Loucy (cell line): ENCODE data around the gene P2RX4.

ENCODE experiments used
- H2AFZ ChIP-seq: fragments of 200-600 bp; sonication (generic); 2 replicates; pipeline ENCODE4 v1.6.0; 2016; ENCODE audit warnings: antibody characterized with exemption, mild to moderate bottlenecking, low read length, moderate library complexity
- H3F3A ChIP-seq: fragments of 200-600 bp; 2 replicates; pipeline ENCODE4 v1.6.0; 2016; ENCODE audit warnings: antibody characterized with exemption, low read depth, mild to moderate bottlenecking
- H3K27me3 ChIP-seq: fragments of 200-600 bp; sonication (generic); 2 replicates; pipeline ENCODE4 v1.6.1; 2014; ENCODE audit warnings: low read length, mild to moderate bottlenecking; ENCODE audit not compliant: insufficient read depth, poor library complexity, severe bottlenecking
- H3K36me3 ChIP-seq: fragments of 200-600 bp; sonication (generic); 2 replicates; pipeline ENCODE4 v1.6.1; 2016; ENCODE audit warnings: low read length; ENCODE audit not compliant: insufficient read depth
- H3K4me1 ChIP-seq: fragments of 200-600 bp; sonication (generic); 2 replicates; pipeline ENCODE4 v1.5.1; 2014; ENCODE audit warnings: low read length, mild to moderate bottlenecking; ENCODE audit not compliant: insufficient read depth, poor library complexity, severe bottlenecking
- H3K4me2 ChIP-seq: fragments of 200-600 bp; sonication (generic); 2 replicates; pipeline ENCODE4 v1.6.0; 2014; ENCODE audit warnings: antibody characterized with exemption, low read length, low read depth, mild to moderate bottlenecking; ENCODE audit not compliant: poor library complexity, severe bottlenecking
- H3K4me3 ChIP-seq: fragments of 200-600 bp; sonication (generic); 2 replicates; pipeline ENCODE4 v1.5.1; 2014; ENCODE audit warnings: low read length, mild to moderate bottlenecking, mixed read lengths; ENCODE audit not compliant: poor library complexity, severe bottlenecking
- H3K79me2 ChIP-seq: fragments of 200-600 bp; sonication (generic); 2 replicates; pipeline ENCODE4 v1.6.1; 2014; ENCODE audit warnings: low read length; ENCODE audit not compliant: insufficient read depth
- H3K9ac ChIP-seq: fragments of 200-600 bp; sonication (generic); 2 replicates; pipeline ENCODE4 v1.6.0; 2014; ENCODE audit warnings: mild to moderate bottlenecking, low read depth, low read length, moderate library complexity; ENCODE audit not compliant: poor library complexity, severe bottlenecking
- H3K9me2 ChIP-seq: fragments of 200-600 bp; sonication (generic); replicated peaks from 2 replicates; pipeline ENCODE4 v1.6.1; 2016; ENCODE audit warnings: low read depth, low read length, mixed read lengths
- H3K9me3 ChIP-seq: fragments of 200-600 bp; sonication (generic); 2 replicates; pipeline ENCODE4 v1.6.1; 2014; ENCODE audit warnings: mild to moderate bottlenecking, antibody characterized with exemption, low read length, low read depth; ENCODE audit not compliant: insufficient read depth
- H4K20me1 ChIP-seq: fragments of 200-600 bp; sonication (generic); 2 replicates; pipeline ENCODE4 v1.6.0; 2014; ENCODE audit warnings: antibody characterized with exemption, low read length, mild to moderate bottlenecking; ENCODE audit not compliant: insufficient read depth, poor library complexity, severe bottlenecking
- EZH2phosphoT487 ChIP-seq: fragments of 200-600 bp; IDR thresholded peaks from 2 replicates; pipeline ENCODE4 v1.6.1; 2018; ENCODE audit warnings: antibody characterized with exemption, mild to moderate bottlenecking, moderate library complexity, borderline replicate concordance
- TF ChIP-seq, protein P1 (sequence below): fragments of 200-600 bp; sonication (generic); conservative IDR thresholded peaks from 2 replicates; pipeline ENCODE4 v1.5.1; 2014; ENCODE audit warnings: mild to moderate bottlenecking, antibody characterized with exemption, low read length

Gene P2RX4

DNA sequence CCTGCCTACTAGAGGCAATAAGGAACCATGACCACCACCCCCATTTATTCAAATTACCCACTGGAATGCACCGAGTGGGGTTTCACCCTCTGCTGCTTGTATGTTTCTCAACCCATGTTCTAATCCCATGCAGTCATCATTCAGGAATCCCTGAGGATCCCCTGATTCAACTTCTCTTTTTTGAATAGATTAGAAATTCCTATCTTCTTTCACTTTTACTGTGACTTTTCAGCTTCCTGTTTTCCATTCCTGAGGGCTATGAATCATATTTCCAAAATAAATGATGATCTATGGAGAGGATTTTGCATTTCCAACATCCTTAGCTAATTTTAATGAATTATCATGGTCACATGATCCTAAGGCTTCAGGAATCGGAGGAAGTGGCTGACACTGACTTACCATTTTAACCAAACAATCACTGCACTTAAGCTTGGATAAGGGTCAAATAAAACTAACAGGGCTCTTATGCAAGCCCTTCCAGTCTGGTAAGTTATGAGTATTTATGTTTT, 19.4 kb upstream of the P2RX4 start:
- no peaks in the 10 kb centered on the region for H3K36me3 ChIP-seq
- no peaks in the 10 kb centered on the region for H3K9me2 ChIP-seq
- no peak overlapping the region for H3K9ac ChIP-seq
- H3K27me3 ChIP-seq = no peaks in the 10 kb centered on the region
- H3K4me1 ChIP-seq = no peaks in the 10 kb centered on the region
- no peak overlapping the region for H2AFZ ChIP-seq
- H4K20me1 ChIP-seq = no peaks in the 10 kb centered on the region
- H3F3A ChIP-seq = no peaks in the 10 kb centered on the region
- TF ChIP-seq, protein P1, sequence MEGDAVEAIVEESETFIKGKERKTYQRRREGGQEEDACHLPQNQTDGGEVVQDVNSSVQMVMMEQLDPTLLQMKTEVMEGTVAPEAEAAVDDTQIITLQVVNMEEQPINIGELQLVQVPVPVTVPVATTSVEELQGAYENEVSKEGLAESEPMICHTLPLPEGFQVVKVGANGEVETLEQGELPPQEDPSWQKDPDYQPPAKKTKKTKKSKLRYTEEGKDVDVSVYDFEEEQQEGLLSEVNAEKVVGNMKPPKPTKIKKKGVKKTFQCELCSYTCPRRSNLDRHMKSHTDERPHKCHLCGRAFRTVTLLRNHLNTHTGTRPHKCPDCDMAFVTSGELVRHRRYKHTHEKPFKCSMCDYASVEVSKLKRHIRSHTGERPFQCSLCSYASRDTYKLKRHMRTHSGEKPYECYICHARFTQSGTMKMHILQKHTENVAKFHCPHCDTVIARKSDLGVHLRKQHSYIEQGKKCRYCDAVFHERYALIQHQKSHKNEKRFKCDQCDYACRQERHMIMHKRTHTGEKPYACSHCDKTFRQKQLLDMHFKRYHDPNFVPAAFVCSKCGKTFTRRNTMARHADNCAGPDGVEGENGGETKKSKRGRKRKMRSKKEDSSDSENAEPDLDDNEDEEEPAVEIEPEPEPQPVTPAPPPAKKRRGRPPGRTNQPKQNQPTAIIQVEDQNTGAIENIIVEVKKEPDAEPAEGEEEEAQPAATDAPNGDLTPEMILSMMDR = no peak
- TF ChIP-seq EZH2phosphoT487 = no peak
- no peaks in the 10 kb centered on the region for H3K79me2 ChIP-seq
- no peak overlapping the region for H3K4me3 ChIP-seq
- no peaks in the 10 kb centered on the region for H3K9me3 ChIP-seq
- H3K4me2 ChIP-seq = no peak overlapping the region

DNA sequence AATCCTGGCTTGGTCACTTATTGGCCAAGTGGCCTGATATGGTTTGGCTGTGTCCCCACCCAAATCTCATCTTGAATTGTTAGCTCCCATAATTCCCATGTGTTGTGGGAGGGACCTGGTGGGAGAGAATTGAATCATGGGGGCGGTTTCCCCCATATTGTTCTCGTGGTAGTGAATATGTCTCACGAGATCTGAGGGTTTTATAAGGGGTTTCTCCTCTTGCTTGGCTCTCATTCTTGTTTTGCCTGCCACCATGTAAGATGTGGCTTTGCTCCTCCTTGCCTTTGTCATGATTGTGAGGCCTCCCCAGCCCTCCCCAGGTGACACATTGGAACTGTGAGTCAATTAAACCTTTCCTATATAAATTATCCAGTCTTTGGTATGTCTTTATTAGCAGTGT, 18.8 kb upstream of the P2RX4 start:
- H3F3A ChIP-seq = no peaks in the 10 kb centered on the region
- no peak overlapping the region for H3K4me2 ChIP-seq
- TF ChIP-seq, protein P1 = no peak
- no peak for TF ChIP-seq EZH2phosphoT487
- H3K36me3 ChIP-seq = no peaks in the 10 kb centered on the region
- no peaks in the 10 kb centered on the region for H3K27me3 ChIP-seq
- no peak overlapping the region for H2AFZ ChIP-seq
- no peaks in the 10 kb centered on the region for H3K79me2 ChIP-seq
- H3K9me3 ChIP-seq = no peaks in the 10 kb centered on the region
- H3K9me2 ChIP-seq = no peaks in the 10 kb centered on the region
- H3K4me3 ChIP-seq = no peak overlapping the region
- no peaks in the 10 kb centered on the region for H4K20me1 ChIP-seq
- H3K4me1 ChIP-seq = no peaks in the 10 kb centered on the region
- no peak overlapping the region for H3K9ac ChIP-seq

DNA sequence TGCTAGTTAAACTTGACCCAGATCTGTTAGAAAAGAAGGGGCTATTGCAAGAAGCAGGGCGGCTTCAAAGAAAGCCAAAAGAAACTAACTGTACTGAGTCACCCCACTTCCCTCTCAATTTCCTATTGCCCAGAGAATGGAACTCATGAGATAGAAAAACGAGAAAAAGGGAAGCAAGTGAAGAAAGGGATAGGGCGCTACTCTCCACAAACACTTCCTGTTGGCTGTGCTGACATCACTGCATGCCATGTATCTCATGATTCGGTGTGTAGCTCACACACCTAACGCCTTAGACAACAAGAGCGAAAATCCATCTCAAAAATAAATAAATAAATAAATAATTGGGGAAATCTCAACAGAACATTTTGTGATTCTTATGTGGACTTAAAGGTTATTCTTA, 13.0 kb upstream of the P2RX4 start:
- no peaks in the 10 kb centered on the region for H4K20me1 ChIP-seq
- peak overlapping the region; percentile 65 for H2AFZ ChIP-seq
- H3K79me2 ChIP-seq = no peaks in the 10 kb centered on the region
- no peak overlapping the region for H3K4me3 ChIP-seq
- TF ChIP-seq, protein P1 = no peak
- no peak for TF ChIP-seq EZH2phosphoT487
- no peaks in the 10 kb centered on the region for H3K4me1 ChIP-seq
- H3K27me3 ChIP-seq = no peaks in the 10 kb centered on the region
- H3K9ac ChIP-seq = no peak overlapping the region
- no peaks in the 10 kb centered on the region for H3K9me2 ChIP-seq
- H3K4me2 ChIP-seq = no peak overlapping the region
- H3K36me3 ChIP-seq = no peaks in the 10 kb centered on the region
- H3K9me3 ChIP-seq = no peaks in the 10 kb centered on the region
- H3F3A ChIP-seq = no peaks in the 10 kb centered on the region
